Measurements from ENCODE around the gene VSIG4. TPM values are rescaled to one million over a fixed set of nuclear protein-coding genes. Genes with fewer than 3 reads are reported as not detected.

Gene VSIG4
- polyA plus RNA-seq, 4 donors, result 5.7 to 30.0 (median 7.2) TPM

DNA sequence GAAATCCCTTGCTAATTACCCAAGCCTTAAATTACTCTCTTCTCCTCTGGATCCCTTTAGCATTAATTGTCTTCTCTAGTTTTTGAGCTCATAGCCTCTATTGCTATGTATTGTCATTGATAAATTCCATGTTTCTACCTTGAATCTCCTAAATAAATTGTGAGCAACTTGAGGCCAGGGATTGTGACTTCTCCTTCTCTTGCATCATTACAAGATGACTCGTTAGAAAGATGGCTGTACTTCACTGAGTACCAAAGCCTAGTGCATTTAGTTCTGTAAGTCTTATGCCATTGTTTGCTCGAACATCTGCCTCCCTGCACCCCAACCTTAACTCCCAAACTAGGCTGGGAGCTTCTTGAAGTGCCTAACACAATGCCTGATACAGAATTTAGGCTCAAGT is 15.3 kb downstream of the VSIG4 start:
- no peak for DNase-seq (ENCODE audit: low read depth in 4 of 4, low spot score in 3 of 4)

DNA sequence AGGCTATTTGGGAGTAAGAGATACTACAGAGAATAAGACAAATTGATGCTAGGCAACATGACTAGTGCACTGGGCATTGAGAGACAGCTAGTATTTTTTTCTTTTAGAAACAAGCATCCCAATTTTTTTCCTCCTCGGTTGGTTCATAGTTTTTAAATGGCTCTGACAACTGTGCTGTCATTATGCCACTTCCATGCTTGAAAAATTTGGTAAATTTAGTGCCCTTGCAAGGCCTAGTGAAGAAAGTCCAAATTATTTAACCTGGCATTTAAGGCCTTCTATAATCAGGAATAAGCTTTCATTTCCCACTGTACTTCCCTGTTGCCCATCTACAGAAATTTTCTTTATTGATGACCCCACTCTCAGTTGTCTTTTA is 15.8 kb downstream of the VSIG4 start:
- no peak for DNase-seq (ENCODE audit: low read depth in 4 of 4, low spot score in 3 of 4)

DNA sequence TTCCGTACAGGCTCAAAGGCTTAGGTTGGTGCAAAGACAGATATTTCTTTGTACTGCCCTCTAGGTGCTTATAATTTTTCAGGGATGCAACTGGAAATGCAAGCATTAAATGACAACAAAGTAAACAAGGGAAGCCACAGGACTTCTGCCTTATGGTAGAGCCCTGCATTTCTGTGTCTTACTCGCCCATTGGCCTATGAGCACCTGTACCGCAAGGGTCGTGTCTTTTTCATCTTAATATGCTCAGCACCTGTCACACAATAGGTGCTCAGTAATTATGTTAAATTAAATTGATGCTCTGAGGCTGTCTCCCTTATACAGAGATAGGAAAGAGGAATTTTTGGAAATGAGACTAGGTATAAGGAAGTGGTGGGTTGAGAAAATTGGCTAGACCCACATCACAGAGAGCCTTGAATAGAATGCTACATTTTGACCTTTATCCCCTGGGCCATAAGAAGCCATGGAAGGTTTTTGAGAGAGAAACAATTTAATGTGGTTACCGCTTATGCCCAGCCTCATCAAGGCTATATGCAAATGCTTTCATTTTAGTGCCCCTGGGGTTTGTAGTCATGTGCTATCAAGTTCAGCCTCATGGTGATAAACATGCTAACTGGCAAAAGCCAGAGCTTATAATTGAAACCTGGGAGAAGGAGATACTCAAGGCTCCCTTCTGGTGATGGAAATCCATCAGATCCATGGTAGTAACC is 16.3 kb downstream of the VSIG4 start:
- DNase-seq (ENCODE audit: low read depth in 4 of 4, low spot score in 3 of 4), result no peak

DNA sequence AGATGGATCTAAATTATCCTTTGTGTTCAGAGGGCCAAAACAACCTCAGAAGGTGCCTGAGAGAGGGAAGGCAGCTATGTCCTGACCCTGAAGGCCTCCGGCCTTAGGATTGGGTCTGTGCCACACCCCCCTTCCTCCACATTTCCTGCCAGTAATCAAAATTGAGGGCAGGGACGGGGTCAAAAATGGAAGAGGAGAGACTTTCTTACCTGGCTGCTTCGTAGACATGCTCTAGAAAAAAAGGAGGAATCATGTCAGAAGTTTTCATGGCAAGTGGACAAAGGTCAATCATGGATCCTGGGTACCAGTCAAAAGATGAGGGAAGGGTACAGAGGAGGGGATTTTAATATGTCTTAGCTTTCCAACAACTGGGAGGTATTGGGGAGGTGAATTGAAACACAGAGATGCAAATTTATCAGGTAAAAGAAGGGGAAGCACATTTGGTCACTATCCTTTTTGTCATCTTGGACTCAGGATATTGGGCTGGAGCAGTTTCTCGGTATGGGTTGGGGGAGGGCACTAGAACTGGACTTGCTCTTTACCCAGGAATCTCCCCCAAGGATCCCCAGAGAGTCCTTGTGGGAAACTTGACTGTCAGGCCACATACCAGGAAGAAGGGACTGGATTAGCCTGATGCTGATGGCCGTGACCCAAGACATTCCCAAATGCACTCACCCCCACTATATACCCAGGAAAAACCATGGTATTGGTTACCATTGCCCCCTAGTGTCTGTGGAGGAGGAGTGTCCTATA is 17.1 kb downstream of the VSIG4 start:
- DNase-seq (ENCODE audit: low read depth in 4 of 4, low spot score in 3 of 4), result no peak

DNA sequence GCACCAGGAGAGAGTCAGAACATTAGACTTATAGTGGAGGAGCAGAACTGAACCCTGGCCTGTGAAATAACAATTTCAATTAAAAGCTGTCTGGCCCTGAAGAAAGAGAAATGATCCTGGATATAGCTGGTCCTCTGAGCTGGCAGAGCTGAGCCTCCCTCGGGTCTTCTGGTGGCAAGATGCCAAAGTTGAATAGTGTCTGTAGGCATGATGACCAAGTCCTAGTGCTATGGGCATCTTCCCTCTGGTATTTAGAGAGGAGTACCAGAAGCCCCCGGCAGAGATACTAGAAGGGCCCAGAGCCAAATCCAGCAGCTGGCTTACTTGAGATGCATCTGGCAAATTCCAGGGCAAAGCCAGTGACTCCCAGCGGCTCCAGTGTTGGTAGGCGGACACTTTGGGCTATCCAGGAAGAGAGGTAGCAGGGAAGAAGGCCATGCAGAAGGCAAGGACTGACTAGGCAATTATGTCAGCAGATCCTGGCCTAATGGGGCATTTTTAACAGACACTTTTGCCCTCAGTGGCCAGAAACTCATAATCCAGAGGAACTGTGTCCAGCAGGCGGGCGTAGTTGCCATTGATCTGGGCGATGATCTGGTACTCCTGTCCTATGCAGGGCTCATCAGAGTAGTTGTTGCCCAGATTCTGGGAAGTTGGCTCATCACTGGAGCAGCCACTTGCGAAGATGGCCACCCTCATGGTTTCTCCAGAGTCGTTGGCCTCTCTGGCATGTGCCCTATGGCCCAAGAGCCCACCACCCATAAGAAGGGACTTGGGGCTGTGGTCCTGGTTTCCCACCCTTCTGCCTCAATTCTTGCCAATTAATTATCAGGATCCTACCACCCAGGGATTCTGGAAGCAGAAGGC is 17.9 kb downstream of the VSIG4 start:
- DNase-seq (ENCODE audit: low read depth in 4 of 4, low spot score in 3 of 4), result no peak

DNA sequence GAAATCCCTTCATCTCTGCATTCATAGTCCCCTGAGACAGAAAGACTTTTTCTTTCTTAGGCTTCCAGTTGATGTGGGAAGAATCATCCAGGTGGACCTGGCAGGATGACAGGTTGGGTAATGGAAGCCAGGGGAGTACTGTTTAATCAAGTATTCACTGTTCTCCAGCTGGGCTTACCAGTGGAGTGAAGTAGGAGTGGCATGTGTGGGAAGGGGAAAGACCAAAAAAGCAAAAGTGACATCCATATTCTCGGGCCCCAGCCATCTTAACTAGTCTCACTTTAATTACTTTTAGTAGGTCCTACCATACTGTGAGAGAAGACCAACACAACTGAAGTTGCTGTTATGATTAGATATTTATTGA is 18.5 kb downstream of the VSIG4 start:
- DNase-seq (ENCODE audit: low read depth in 4 of 4, low spot score in 3 of 4), result no peak

DNA sequence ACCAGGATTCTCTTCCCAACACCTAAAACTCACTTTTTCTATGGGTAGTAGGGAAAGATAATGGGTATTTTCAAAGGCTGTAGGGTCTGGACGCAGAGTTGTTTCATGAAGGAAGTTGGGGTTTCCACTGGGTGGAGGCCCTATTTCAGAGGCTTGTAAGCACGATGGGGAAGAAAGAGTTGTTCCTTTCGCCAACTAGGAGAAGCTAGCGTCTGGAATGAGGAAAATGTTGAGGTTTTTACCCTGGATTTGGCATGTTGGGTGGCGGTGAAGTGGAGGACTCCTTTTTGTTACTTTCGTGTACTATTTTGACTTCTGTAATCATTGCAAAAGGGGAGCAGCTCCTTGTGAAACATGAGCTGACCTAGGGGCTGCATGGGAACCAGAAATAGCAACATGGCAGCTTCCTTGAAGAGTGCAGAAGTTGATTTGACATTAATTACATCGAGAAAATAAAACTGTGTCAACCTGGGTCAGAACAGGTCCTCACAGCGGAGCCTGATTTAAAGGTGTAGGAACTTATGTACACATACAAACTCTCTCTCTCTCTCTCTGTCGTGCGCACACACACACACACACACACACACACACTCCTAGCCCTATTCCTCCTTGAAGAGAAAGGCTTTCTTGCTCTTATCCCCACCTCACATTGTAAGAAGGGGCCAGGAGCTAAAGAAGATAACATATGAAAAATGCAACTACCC is 19.1 kb downstream of the VSIG4 start:
- DNase-seq (ENCODE audit: low read depth in 4 of 4, low spot score in 3 of 4), result no peak

DNA sequence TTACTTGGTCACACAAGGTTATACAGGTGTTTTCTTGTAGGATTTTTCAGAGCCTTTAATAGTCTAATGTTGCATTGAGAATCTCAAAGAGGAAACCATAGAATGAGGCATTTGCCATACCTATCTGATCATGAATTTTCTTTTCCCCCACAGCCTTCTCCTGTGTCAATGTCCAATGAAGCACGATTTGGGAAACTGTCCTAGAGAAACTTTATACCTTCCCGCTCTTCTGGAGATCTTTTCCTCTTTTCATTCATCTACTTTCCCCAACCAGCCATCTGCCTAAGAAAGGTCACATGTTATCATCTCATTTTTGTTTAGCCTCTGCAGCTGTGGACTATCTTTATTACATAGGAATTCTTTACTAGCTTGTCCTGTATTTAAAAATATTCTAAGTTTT is 19.9 kb downstream of the VSIG4 start:
- no peak for DNase-seq (ENCODE audit: low read depth in 4 of 4, low spot score in 3 of 4)

DNA sequence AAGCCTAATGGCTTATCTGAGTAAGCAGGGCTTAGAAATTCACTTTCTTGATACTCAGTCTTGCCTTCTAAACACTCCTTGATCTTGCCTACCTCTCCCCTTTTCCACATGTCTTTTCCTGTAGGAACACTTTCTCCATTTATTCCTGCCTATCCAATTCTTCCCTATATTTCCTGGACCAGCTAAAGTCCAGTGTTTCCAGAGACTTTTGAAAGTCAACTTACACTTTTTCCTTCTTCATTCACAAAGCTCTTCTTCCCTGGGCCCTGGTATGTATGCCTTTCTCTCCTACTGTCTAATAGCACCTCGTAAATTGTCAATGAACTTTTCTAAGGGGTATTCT is 20.6 kb downstream of the VSIG4 start:
- no peak for DNase-seq (ENCODE audit: low read depth in 4 of 4, low spot score in 3 of 4)

DNA sequence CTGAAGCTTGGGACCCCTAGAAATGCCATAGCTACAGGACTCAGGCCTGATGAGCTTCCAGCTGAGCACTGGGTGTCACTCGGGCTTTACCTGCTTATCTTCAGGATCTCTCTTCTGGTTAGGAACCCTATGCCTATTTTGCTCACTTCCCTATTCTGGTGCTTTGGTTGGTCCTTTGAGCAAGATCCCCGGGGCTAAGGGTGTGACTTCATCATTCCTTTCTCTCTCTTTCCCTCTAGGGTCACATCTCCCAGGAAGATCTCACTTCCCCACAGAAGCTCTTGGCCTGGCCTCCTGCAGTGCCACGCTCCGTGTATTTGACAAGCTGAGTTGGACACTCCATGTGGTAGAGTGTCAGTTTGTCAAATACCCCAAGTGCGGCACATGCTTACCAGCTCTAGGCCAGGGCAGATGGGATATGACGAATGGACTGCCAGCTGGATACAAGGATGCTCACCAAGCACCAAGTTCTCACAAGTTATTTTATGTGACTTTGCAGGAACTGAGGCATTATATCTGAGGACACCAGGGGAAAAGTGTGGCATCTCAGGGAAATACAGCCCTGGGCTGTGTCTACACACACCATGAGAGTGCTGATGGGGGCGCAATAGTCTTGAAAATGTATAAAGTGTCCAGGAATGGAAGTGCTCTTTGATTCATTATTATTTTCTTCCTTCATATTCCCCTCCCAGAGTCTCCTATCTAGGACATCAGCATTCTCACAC is 21.1 kb downstream of the VSIG4 start:
- DNase-seq (ENCODE audit: low read depth in 4 of 4, low spot score in 3 of 4), result no peak

DNA sequence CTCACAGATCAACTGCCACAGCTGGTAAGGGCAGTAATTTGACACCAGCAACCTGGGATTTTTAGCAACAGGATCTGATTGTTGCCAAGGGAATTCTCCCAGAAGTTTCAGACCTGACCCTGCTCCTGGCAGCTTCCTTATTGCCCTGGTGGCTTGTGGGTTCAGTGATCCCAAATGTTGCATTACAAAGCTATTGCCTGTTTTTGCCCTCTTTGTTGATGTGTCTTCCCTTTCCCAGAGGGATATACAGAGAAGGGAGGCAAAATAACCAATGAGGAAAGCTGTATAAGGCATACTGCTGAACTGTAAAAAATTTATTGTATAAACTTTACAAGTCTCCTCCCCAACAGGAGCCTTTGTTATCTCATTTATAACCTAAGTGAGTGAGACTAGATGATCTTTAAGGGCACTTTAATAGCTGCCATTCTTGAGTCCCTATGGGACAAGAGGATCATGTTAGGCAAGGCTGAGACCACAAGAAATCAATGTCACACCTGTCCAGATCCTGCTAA is 22.2 kb downstream of the VSIG4 start:
- DNase-seq (ENCODE audit: low read depth in 4 of 4, low spot score in 3 of 4), result no peak

DNA sequence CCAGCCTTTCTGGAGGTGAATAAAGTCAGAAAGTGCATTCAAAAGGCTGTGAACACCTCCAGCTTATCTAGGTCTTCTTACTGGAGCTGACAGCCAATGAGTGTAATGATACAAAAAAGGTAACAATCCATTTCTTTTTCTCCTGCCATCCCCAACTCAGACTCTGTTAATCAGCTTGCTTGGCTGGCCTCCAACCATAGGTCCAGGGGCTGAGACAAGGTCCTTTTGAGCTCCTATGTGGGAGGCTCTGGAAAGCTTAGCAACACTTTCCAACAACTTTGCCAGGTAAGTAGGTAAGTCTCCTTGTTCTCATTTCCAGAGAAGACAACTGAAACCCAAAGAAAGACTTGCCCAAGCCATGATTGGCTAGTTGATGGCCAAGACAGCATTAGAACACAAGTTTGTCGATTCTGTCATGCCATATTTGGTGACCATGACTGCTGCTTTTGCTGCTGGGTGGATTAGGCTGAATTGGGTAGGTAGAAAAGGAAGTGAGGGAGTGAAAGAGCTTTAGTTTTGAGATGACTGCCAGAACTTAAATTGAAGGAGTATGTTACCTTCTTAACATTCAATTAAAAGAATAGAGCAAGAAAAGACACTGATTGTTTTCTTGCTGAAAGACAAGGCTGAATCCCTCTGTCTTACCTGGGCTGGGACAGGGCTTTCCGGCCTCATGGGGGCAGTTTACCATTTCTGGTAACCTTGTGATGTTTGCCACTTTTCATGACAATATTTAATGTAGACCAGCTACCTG is 22.8 kb downstream of the VSIG4 start:
- DNase-seq (ENCODE audit: low read depth in 4 of 4, low spot score in 3 of 4), result no peak

DNA sequence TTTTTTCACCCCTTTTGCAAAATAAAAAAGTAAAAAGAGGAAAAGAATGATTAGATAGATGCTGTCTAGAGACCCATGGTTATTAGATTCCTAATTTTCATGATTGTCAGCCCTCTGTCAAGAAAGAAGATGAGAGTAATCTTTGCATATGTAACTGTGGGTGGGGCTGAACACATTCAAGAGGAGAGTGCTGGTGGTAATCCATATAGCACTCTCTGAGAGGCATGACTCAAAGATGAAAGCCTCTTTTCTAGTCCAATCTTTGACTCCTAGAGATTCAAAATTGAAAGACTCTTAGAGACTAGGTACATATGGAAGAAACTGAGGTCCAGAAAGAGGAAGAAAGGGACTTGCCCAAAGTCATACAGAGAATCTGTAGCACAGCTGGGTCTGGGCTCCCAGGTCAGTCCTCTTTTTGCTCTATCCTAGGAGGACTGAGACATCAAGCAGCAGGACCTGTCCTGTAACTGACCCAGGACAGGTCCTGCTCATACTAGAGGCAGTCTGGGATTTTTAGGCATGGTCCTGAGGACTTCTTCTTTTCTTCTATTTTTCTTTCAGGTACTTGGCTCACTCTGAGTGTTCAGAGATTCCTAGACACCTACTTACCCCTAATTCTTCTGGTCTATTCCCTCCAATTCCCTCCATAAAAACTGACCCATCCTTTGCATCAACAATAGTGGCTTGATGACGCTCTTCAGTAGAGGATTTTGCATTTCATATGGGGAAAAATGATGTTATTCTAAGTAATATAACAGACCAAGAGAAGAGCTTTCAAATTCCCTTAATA is 23.8 kb downstream of the VSIG4 start:
- no peak for DNase-seq (ENCODE audit: low read depth in 4 of 4, low spot score in 3 of 4)

DNA sequence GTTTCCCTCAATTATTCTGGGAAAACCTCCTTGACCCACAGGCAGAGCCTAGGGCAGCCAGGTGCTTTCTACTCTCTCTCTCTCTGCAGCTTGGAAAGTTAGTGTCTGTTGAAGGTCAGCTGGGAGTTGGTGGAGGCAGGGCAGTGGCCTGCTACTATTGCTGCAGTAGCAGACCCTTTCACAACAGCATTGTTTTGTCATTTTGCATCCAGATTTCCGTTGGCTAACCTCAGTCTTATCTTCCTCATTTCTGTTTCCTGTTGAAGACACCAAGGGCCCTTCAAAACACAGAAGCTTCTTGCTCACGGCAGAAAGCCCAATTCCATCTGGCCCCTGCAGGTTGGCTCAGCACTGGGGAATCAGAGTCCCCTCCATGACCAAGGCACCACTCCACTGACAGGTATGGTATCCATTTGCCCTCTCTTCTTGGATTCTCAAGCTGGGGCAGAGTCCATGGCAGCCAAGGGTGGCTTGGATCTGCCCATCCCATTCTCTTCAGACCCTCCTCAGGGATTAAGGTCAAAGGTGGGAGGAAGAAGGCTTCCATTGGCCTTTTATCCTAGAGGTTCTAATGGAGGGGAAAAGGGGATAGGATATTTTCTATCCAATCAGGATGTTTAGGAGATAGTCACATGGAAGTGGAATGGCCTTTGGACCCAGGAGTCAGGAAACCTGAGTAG is 24.6 kb downstream of the VSIG4 start:
- DNase-seq (ENCODE audit: low read depth in 4 of 4, low spot score in 3 of 4), result no peak

DNA sequence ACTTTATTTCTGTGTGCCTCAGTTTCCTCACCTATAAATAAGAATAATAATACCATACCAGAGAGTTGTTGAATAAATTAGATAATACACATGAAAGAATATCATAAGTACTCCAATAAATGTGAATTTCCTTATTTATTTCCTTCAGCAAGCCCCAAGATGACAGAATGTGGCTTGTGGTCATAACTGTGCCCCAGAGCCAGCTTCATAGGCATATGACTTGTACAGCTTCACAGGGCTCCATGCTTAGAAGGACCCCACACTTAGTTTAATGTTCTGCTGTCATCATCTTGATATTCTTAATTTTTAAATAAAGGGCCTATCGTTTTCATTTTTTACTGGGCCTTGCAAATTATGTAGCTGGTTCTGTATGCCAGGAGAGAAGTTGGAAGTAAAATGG is 25.3 kb downstream of the VSIG4 start:
- DNase-seq (ENCODE audit: low read depth in 4 of 4, low spot score in 3 of 4), result no peak

DNA sequence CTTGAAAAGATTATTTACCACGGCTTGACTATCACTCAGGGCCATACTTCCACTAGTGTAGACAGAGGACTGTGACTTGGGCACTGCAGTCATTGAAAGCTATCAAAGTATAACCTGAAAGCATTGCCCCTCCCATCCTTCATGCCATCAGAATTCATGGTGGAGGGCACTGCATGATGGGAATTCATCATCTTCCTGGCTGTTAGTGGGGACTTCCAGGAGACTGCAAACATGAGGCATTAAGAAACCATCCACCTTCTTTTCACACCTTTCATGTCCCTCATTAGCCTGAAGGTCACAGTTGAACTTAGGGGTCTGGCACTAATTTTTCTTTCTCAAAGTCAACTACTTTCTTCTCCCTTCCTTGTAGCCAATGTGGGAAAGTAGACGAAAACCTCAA is 25.8 kb downstream of the VSIG4 start:
- no peak for DNase-seq (ENCODE audit: low read depth in 4 of 4, low spot score in 3 of 4)

DNA sequence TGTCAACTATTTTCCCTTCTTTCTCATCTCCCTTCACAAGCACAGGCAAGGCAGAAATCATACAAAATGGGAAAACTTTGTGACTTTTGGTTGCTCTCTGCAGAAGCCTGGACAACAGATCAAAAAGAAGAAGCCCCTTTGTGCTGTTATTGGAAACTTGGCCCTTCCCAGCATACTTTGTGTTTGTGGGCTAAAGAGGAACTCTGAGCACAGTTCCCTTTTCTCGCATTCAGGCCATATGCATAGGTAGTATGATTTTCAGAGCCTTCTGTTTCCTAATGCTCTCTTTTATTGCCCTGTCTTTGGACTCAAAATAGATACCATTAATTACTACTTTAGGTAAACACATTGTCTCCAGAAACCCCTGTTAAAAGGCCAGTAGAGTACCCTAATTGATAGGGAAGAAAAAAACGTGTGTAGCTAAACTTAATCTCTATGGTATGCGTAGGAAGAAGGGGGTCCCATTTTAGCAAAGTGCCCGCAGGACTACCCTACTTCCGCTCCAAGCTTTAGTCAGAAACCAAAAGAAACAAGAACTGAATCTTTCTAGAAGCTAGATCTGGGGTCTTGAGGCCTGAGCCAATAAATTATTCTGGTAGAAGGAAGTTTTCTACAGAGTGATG is 26.6 kb downstream of the VSIG4 start:
- DNase-seq (ENCODE audit: low read depth in 4 of 4, low spot score in 3 of 4), result no peak

DNA sequence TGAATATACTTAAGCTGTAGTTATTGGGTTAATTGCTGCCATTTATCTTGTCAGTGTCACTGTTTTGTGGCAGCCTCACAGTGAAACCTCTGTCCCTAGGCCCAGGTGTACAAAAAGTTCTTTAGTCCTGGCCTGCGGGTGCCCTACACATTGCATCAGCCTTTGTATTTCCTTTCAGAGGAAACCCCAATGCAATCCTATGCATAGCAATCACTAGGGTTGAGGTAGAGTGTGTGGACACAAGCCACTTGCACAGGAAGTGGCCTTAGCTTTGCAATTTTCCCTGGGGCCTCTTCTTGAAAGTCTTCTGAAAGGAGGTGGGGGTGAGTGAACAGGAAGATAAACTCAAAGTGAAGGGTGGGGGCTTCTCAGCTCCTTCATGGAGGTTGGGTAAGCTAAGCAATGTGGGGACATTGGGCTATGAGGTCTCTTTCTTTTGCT is 27.8 kb downstream of the VSIG4 start:
- DNase-seq (ENCODE audit: low read depth in 4 of 4, low spot score in 3 of 4), result no peak
